Activated CD4-positive, alpha-beta T cell treated with anti-CD3 and anti-CD28 coated beads for 1 hour (primary cell): ENCODE results near the gene STK26.
"Not testable (repeated sequence)": the region's sequence is repeated elsewhere in the genome, so short reads cannot be mapped to it uniquely, and the experiment has no call there.

Source experiments
- DNase-seq: peaks from one replicate; pipeline ENCODE4 v3.0.0-alpha.2; 2020

The STK26 gene

GRCh38 chrX:132040066-132040465, 17.0 kb downstream of the STK26 start:
- no peak for DNase-seq

GRCh38 chrX:132041015-132041414, 17.9 kb downstream of the STK26 start:
- DNase-seq = no peak

- no peak for DNase-seq
Measured at GRCh38 chrX:132043977-132044376, 20.9 kb downstream of the STK26 start.

- no peak for DNase-seq
Measured at GRCh38 chrX:132044953-132045352, 21.9 kb downstream of the STK26 start.

- no peak for DNase-seq
Measured at GRCh38 chrX:132045456-132045855, 22.4 kb downstream of the STK26 start.

GRCh38 chrX:132046533-132046932, 23.4 kb downstream of the STK26 start:
- DNase-seq = no peak

- not testable (repeated sequence) for DNase-seq
Measured at GRCh38 chrX:132051778-132052177, 28.7 kb downstream of the STK26 start.

GRCh38 chrX:132058050-132058449, 34.9 kb downstream of the STK26 start:
- DNase-seq = no peak

GRCh38 chrX:132058975-132059374, 35.9 kb downstream of the STK26 start:
- DNase-seq = no peak

GRCh38 chrX:132059973-132060540, 37.0 kb downstream of the STK26 start:
- DNase-seq = no peak

GRCh38 chrX:132063334-132063733, 40.2 kb downstream of the STK26 start:
- DNase-seq = no peak

- no peak for DNase-seq
Measured at GRCh38 chrX:132063862-132064261, 40.8 kb downstream of the STK26 start.

- no peak for DNase-seq
Measured at GRCh38 chrX:132068405-132068804, 45.3 kb downstream of the STK26 start.

- DNase-seq = no peak
Measured at GRCh38 chrX:132071254-132071653, 48.2 kb downstream of the STK26 start.

- DNase-seq = no peak
Measured at GRCh38 chrX:132077414-132077813, 54.3 kb downstream of the STK26 start.

- no peak for DNase-seq
Measured at GRCh38 chrX:132077912-132078311, 54.8 kb downstream of the STK26 start.

- no peak for DNase-seq
Measured at GRCh38 chrX:132085786-132086185, 62.7 kb downstream of the STK26 start.

GRCh38 chrX:132086672-132087071, 63.6 kb downstream of the STK26 start:
- no peak for DNase-seq

- DNase-seq = no peak
Measured at GRCh38 chrX:132088864-132089263, 65.8 kb downstream of the STK26 start.

- DNase-seq = no peak
Measured at GRCh38 chrX:132090403-132091159, 67.5 kb downstream of the STK26 start.

- peak; percentile 13 for DNase-seq
Measured at GRCh38 chrX:132092439-132093065, 69.5 kb downstream of the STK26 start.

GRCh38 chrX:132093239-132093860, 70.2 kb downstream of the STK26 start:
- DNase-seq = no peak

GRCh38 chrX:132094164-132094563, 71.1 kb downstream of the STK26 start:
- no peak for DNase-seq

GRCh38 chrX:132098704-132099103, 75.6 kb downstream of the STK26 start:
- DNase-seq = not testable (repeated sequence)
